AG04450 (cell line): Measurements from ENCODE around the gene PISD. TPM values are rescaled to one million over a fixed set of nuclear protein-coding genes. Genes with fewer than 3 reads are reported as not detected.

Experiments used
- CTCF ChIA-PET: fragments of 300-600, 350-600 bp; formaldehyde crosslinking; extraction: SDS; loops from one replicate; lab custom pipeline; 2022; ENCODE audit warnings: antibody characterized with exemption, inconsistent platforms; lab: Charles Lee
- POLR2A ChIA-PET: fragments of 350-600 bp; formaldehyde crosslinking; extraction: SDS; loops from one replicate; lab custom pipeline; 2021; ENCODE audit warnings: antibody characterized with exemption, inconsistent platforms; lab: Yijun Ruan, JAX
- DNase-seq: peaks from one replicate; pipeline ENCODE4 v3.0.0-alpha.2; 2011; ENCODE audit warnings: low read depth, low spot score
- H3K27ac ChIP-seq: one replicate; pipeline ENCODE4 v1.5.1; 2012; ENCODE audit warnings: low read depth, low read length, control low read depth
- H3K27me3 ChIP-seq: one replicate; pipeline ENCODE4 v1.6.0; 2012; ENCODE audit warnings: low read length; ENCODE audit not compliant: control insufficient read depth, insufficient read depth
- H3K4me3 ChIP-seq: 2 replicates; pipeline ENCODE4 v1.5.1; 2011; ENCODE audit warnings: mild to moderate bottlenecking, low read depth, low read length, control low read depth
- H3K9me3 ChIP-seq: 2 replicates; pipeline ENCODE4 v1.5.1; 2012; ENCODE audit warnings: low read length; ENCODE audit not compliant: control insufficient read depth, insufficient read depth
- CTCF ChIP-seq: IDR thresholded peaks from 2 replicates; pipeline ENCODE4 v1.5.1; 2011; ENCODE audit warnings: low read depth, low read length, control low read depth, inconsistent platforms
- polyA plus RNA-seq: library from polyadenylated mRNA; depleted of rRNA; stranded (reverse); fragments of >200 nt; gene quantifications from 2 replicates; pipeline ENCODE4 v1.2.3, GENCODE V29; 2011

The PISD gene
- polyA plus RNA-seq, 1 experiment: 21.6 TPM

GRCh38 chr22:31619611-31620300 lies 42.3 kb downstream of the PISD start:
- no peak for DNase-seq
- Histone ChIP-seq H3K27ac (no peak overlapping the region), H3K4me3 (no peak overlapping the region), H3K9me3 (no peaks in the 10 kb centered on the region), H3K27me3 (no peaks in the 10 kb centered on the region)
- ChIA-PET POLR2A (interaction anchor here (1.2 kb wide), 1 partner anchor 11 kb away, joined by 5 read pairs; no protein-coding TSS in a partner anchor), CTCF (interaction anchor here (1.6 kb wide), 1 partner anchor 63 kb away, joined by 6 read pairs; no protein-coding TSS in a partner anchor)
- TF ChIP-seq CTCF: no peak

- Histone ChIP-seq H3K27me3 (no peaks in the 10 kb centered on the region), H3K9me3 (no peaks in the 10 kb centered on the region), H3K27ac (peak overlapping the region; percentile 31), H3K4me3 (no peak overlapping the region)
- no peak for DNase-seq
- POLR2A ChIA-PET: interaction anchor here (1.2 kb wide), 1 partner anchor 12 kb away, joined by 3 read pairs; no protein-coding TSS in a partner anchor
- CTCF ChIA-PET: no interaction called here
- TF ChIP-seq CTCF: no peak
These were observed 43.4 kb downstream of the PISD start for GRCh38 chr22:31618471-31619176.

- no peak for TF ChIP-seq CTCF
- no peaks in the 10 kb centered on the region for H3K27me3 ChIP-seq
- H3K4me3 ChIP-seq: no peak overlapping the region
- CTCF ChIA-PET: no interaction called here
- H3K27ac ChIP-seq: no peak overlapping the region
- DNase-seq: no peak
- POLR2A ChIA-PET: interaction anchor here (1.2 kb wide), 1 partner anchor 13 kb away, joined by 3 read pairs; no protein-coding TSS in a partner anchor
- H3K9me3 ChIP-seq: no peaks in the 10 kb centered on the region; the same call in 1 of the 2 replicates
These were observed 44.0 kb downstream of the PISD start for GRCh38 chr22:31618057-31618456.

- no peaks in the 10 kb centered on the region for H3K27me3 ChIP-seq
- H3K9me3 ChIP-seq: no peaks in the 10 kb centered on the region; the same call in 1 of the 2 replicates
- H3K27ac ChIP-seq: no peak overlapping the region
- no peak for DNase-seq
- no peak for TF ChIP-seq CTCF
- ChIA-PET CTCF (interaction anchor here (1.3 to 1.5 kb wide), 2 partner anchors 14 to 59 kb away, joined by 3 to 4 read pairs; no protein-coding TSS in a partner anchor), POLR2A (no interaction called here)
- H3K4me3 ChIP-seq: no peak overlapping the region
These were observed 45.6 kb downstream of the PISD start for GRCh38 chr22:31616315-31616980.
